ENCODE data around the gene NEURL2.
"Not testable (repeated sequence)": the region's sequence is repeated elsewhere in the genome, so short reads cannot be mapped to it uniquely, and the experiment has no call there.

NEURL2 gene, protein sequence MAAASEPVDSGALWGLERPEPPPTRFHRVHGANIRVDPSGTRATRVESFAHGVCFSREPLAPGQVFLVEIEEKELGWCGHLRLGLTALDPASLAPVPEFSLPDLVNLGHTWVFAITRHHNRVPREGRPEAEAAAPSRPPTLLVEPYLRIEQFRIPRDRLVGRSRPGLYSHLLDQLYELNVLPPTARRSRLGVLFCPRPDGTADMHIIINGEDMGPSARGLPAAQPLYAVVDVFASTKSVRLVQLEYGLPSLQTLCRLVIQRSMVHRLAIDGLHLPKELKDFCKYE

DNA sequence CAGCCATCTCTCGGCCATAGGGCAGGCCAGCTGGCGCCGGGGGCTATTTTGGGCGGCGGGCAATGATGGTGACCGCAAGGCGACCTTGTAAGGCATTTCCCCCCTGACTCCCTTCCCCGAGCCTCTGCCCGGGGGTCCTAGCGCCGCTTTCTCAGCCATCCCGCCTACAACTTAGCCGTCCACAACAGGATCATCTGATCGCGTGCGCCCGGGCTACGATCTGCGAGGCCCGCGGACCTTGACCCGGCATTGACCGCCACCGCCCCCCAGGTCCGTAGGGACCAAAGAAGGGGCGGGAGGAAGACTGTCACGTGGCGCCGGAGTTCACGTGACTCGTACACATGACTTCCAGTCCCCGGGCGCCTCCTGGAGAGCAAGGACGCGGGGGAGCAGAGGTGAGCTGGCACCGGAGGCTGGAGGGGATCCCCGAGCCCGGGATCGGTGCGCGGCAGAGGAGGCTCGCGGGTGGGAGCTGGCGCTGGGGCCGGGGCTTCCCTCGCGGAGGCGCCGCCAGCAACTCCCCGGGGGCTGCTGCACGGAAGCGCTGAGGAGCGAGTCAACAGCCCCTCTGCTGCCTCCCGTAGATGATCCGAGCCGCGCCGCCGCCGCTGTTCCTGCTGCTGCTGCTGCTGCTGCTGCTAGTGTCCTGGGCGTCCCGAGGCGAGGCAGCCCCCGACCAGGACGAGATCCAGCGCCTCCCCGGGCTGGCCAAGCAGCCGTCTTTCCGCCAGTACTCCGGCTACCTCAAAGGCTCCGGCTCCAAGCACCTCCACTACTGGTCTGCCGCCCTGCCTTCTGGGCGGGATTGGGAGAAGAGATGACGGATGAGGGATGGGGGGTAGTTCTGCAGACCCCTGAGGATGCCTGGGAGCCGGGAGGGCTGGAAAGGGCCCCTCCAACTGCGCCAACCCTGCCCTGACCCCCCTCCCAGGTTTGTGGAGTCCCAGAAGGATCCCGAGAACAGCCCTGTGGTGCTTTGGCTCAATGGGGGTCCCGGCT, at the start of gene NEURL2, which contains the start of gene CTSA:
Gene NEURL2 (minus strand): TSS at position 224 of the 999 bp plus-strand sequence. CDS start 217 bp downstream, at position 7.
Gene CTSA (plus strand): TSS at position 351 of the 999 bp plus-strand sequence. CDS start 234 bp downstream, at position 585.
- peak; percentile 100 for DNase-seq (ENCODE audit: insufficient read length, low spot score)
- FAIRE-seq, result peak; percentile 94

DNA sequence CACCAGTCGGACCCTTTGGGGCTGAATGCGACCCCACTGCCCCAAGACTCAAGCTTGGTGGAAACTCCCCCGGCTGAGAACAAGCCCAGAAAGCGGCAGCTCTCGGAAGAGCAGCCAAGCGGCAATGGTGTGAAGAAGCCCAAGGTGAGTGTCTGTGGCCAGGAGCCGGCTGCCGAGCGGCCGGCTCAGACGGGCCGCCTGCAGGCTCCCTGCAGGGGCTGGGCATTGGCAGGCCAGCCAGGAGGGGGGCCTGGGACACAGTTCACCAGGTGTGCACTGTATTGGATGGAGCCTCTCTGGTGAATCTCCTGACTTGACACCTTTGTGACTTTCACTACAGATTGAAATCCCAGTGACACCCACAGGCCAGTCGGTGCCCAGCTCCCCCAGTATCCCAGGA, 49.5 kb upstream of the NEURL2 start:
- FAIRE-seq, result no peak
- no peak for DNase-seq (ENCODE audit: insufficient read length, low spot score)

- no peak for FAIRE-seq
Observed at GRCh38 chr20:45940053-45940452, 49.0 kb upstream of the NEURL2 start.

DNA sequence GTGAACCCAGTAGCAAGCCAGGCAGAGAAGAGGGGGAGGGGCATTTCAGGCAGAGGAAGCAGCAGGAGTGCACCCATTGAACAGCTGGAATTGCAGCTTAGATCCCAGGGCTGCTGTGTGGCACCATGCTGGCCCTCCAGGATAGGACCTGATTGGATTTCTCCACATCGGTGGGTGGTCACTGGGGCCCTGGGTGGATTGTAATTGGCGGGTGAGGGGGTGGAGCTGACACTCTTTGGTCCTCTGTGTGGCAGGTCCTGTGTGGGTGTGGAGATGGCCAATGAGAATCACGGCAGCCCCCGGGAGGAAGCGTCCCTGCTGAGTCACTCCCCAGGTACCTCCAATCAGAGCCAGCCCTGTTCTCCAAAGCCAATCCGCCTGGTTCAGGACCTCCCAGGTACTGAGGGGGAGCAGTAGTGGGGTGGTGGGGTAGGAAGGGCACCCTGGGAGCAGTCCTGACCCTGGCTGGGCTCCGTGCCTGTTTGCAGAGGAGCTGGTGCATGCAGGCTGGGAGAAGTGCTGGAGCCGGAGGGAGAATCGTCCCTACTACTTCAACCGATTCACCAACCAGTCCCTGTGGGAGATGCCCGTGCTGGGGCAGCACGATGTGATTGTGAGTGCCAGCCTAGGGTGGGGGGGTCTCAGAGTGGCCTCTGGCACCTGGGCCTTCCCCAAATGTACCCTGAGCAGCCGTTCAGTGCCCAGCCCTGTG, 47.9 kb upstream of the NEURL2 start:
- DNase-seq (ENCODE audit: insufficient read length, low spot score) (no peak), FAIRE-seq (no peak)

More at GRCh38 chr20:45940053-45940452, 49.0 kb upstream of the NEURL2 start:
- no peak for DNase-seq (ENCODE audit: insufficient read length, low spot score)

GRCh38 chr20:45937765-45938164, 46.8 kb upstream of the NEURL2 start:
- FAIRE-seq, result no peak
- no peak for DNase-seq (ENCODE audit: insufficient read length, low spot score)

GRCh38 chr20:45935416-45936046, 44.5 kb upstream of the NEURL2 start:
- FAIRE-seq, result no peak
- DNase-seq (ENCODE audit: insufficient read length, low spot score), result no peak

GRCh38 chr20:45934586-45935415, 43.8 kb upstream of the NEURL2 start, which contains the start of gene PCIF1:
PCIF1 (plus strand) TSS chr20:45934683; CDS start chr20:45939000, 4,317 bp downstream.
- peak; percentile 100 for DNase-seq (ENCODE audit: insufficient read length, low spot score)
- peak; percentile 98 for FAIRE-seq

GRCh38 chr20:45934046-45934585, 43.1 kb upstream of the NEURL2 start:
- FAIRE-seq, result no peak
- peak; percentile 74 for DNase-seq (ENCODE audit: insufficient read length, low spot score)

DNA sequence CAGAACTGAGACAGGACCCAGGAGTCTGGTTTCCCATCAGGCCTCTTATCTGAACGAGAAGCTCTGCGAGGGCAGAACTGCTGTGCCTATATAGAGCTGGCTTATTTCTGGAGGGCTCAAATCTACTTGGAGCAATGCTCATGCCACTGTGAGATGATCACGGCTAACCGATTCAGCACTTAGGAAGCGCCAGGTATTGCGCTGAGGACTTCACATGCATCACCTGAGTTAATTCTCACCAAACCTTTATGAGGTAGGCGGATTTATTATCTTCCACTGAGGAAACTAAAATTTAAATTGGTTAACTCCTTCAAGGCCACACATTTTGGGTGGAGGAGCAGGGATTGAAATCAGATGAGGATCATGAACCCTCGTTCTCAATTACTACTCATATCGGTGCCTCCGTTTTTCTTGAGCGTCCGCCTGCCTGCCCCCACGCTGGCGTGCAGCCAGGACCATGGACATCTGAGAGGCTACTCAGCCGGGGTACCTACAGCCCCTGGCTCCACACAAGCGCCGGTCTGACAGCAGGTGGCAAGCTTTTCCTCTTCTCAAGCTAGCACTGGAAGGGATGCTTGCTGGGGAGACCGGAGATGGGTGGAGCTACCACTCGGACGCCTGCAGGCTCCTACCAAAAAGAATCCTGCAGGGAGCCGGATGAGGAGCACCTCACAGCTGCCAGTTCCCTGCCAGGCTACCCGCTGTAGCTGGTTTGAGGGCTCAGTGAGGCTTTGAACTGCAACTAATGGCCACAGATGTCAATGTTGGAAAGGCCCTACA, 42.4 kb upstream of the NEURL2 start:
- DNase-seq (ENCODE audit: insufficient read length, low spot score) (peak; percentile 98), FAIRE-seq (peak; percentile 72)

DNA sequence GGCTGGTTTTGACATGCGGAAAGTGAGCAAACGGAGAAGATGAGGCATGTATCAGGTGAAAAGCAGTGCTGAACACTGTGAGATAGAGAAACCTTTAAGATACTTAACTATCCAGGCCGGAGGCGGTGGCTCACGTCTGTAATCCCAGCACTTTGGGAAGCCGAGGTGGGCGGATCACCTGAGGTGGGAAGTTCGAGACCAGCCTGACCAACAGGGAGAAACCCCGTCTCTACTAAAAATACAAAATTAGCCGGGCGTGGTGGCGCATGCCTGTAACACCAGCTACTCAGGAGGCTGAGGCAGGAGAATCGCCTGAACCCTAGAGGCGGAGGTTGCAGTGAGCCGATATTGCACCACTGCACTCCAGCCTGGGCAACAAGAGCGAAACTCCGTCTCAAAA, 40.7 kb upstream of the NEURL2 start:
- not testable (repeated sequence) for FAIRE-seq; DNase-seq (ENCODE audit: insufficient read length, low spot score)

DNA sequence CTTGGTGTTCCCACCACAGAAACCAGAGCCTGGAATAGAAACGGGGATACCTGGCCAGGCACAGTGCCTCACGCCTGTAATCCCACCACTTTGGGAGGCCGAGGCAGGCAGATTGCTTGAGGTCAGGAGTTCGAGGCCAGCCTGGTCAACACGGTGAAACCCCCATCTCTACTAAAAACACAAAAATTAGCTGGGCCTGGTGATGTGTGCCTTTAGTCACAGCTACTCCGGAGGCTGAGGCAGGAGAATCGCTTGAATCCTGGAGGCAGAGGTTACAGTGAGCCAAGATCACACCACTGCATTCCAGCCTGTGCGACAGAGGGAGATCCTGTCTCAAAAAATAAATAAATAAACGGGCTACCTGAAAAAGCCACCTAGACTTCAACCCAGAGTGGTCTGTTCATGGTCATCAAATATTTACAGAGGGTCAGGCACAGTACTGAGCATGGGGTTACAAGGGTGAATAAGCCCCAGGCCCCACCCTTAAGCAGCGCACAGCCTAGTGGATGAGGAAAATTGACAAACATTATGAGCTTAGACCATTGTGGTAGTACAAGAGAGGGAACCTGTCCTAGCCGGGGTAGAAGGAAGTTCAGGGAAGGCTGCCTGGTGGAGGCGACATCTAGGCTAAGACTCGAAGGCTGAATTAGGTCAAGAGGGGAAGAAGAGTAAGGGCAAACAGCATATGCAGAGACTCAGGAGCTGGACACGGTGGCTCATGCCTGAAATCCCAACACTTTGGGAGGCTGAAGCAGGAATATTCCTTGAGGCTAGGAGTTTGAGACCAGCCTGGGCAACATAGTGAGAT, 36.3 kb upstream of the NEURL2 start:
- FAIRE-seq (no peak), DNase-seq (ENCODE audit: insufficient read length, low spot score) (no peak)

- DNase-seq (ENCODE audit: insufficient read length, low spot score) (no peak), FAIRE-seq (no peak)
Observed at GRCh38 chr20:45926731-45927070, 35.7 kb upstream of the NEURL2 start.

DNA sequence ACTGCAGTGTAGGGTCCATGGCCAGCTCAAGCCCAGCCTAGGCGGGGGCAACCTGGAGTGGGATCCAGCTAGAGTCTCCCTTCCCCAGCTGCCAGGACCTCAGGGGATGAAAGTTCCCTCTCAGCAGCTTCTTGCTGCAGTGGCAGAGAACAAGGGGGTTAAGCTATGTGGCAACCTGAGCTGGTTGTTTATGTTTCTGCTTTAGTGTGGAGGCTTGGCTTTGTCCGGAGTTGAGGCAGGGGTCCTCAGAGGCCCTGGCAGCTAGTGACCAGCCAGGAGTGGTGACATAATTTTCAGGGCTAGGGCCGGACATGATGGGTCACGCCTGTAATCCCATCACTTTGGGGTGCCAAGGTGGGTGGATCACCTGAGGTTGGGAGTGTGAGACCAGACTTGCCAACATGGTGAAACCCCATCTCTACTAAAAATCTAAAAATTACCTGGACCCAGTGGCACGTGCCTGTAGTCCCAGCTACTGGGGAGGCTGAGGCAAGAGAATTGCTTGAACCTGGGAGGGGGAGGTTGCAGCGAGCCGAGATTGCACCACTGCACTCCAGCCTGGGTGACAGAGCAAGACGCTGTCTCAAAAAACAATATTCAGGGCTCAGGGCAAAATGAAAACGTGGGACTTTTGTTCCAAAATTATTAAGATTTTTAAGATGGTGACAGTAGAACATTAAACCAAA, 35.0 kb upstream of the NEURL2 start:
- no peak for FAIRE-seq
- DNase-seq (ENCODE audit: insufficient read length, low spot score), result no peak

GRCh38 chr20:45924391-45925261, 33.6 kb upstream of the NEURL2 start:
- FAIRE-seq (no peak), DNase-seq (ENCODE audit: insufficient read length, low spot score) (no peak)

- DNase-seq (ENCODE audit: insufficient read length, low spot score) (no peak), FAIRE-seq (no peak)
Observed at GRCh38 chr20:45921337-45922189, 30.6 kb upstream of the NEURL2 start.
